ENCODE results near the gene SPEG.

SPEG gene

DNA sequence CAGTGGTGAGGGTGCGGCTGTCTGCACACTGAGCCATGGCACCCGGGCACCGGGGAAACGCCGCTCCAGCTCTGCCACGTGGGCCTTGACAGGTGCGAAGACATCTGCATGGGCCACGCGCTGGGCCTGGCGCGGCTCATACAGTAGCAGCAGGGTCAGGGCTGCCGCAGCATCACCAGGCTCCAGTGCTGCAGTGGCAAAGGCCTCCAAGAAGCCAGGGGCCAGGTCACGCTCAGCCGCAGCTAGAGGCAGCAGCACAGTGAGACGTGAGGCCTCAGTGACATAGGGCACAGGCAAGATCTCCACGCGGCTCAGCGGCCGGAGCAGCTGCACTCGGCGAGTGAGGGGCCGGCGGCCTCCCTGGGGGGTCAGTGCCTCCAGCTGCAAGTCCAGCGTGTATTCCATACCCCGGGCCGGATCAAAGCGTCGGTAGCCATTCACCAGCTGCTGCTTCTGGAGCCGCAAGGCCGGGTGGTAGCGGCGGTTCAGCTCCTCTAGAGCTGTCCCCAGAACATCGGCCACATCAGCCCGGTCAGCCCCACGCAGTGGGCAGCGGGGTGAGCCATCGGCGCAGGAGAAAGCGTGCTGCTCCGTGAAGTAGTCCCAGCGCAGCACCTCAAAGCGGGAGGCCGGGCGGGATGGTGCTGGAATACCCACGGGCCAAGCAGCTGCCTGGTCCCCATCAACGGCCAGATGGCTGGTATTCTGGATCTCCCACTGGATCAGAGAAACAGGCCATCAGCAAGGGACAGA lies 105.5 kb downstream of the SPEG start:
- Histone ChIP-seq H3K4me1 (ENCODE audit: control insufficient read depth, insufficient read depth, low read length, poor library complexity, severe bottlenecking) (peaks cover 25% of the 10 kb centered on the region), H3K4me3 (ENCODE audit: insufficient read depth, low read depth, low read length, poor library complexity, severe bottlenecking) (no peak overlapping the region), H3K27ac (ENCODE audit: insufficient read depth, low read length, poor library complexity, severe bottlenecking) (no peak overlapping the region), H3K9me3 (ENCODE audit: control insufficient read depth, low read length) (no peaks in the 10 kb centered on the region), H3K36me3 (ENCODE audit: control insufficient read depth, insufficient read depth, low read length) (no peaks in the 10 kb centered on the region), H3K27me3 (replicated peaks; ENCODE audit: control insufficient read depth, insufficient read depth, low read length, poor library complexity, severe bottlenecking) (no peaks in the 10 kb centered on the region)
- DNase-seq: no peak

DNA sequence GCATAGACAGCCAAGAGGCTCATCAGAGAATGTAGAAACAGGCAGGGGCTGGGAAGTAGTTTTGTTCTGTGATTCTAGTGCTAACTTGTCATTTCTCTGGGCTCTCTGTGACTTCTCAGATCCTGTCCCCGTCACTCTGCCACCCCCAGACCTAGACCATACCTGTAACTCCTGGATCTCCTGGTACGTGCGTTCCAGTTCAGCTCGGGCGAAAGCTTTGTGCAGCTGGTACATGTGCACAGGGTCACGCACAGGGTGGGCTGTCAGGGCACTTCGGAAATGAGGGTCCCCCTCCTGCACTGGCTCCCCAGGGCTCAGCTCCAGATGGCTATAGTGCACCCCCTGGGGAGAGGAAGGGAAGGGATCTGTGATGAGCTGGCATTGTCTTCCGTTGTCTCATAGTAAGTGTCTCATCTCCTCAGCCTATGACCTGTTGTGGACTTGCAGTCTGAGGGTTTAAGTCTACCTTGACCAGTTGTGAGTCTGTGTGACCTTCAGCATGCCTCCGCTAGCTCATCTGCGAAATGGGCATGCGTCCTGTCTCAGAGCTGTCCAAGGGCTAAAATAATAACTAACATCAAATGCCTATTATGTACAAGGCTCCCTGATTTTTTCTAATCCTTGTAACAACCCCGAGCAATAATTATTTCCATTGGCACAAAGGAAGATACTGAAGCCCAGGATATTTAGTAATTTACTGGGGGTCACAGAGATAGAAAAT lies 106.3 kb downstream of the SPEG start:
- Histone ChIP-seq H3K4me3 (ENCODE audit: insufficient read depth, low read depth, low read length, poor library complexity, severe bottlenecking) (no peak overlapping the region), H3K27ac (ENCODE audit: insufficient read depth, low read length, poor library complexity, severe bottlenecking) (no peak overlapping the region), H3K27me3 (replicated peaks; ENCODE audit: control insufficient read depth, insufficient read depth, low read length, poor library complexity, severe bottlenecking) (no peaks in the 10 kb centered on the region)

DNA sequence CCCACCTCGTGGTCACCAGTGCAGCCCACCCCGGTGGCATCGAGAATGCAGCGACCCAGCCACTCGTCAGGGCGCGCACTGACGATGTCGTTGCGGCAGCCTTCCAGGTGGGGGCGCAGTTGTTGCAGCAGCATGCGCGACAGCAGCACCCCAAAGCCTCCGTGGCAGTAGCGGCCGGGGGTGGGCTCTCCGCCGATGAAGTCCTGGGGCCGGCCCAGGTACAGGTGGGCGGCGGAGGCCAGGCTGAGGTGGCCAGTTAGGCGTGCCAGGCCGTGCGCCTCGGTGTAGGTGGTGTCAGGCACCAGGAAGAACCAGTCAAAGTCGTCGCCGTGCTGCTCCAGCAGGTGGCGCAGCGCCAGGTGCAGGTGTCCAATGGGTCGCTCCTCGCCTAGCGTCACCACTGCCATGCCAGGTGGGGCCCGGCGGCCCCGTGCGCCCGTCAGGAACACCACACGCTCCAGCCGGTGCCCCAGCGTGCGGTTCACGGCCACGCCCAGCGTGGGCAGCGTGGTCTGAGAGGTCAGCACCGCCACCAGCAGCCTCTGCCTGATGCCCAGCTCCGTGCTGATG lies 107.1 kb downstream of the SPEG start:
- Histone ChIP-seq H3K27ac (ENCODE audit: insufficient read depth, low read length, poor library complexity, severe bottlenecking) (no peak overlapping the region), H3K4me3 (ENCODE audit: insufficient read depth, low read depth, low read length, poor library complexity, severe bottlenecking) (peak overlapping the region; percentile 50), H3K4me1 (ENCODE audit: control insufficient read depth, insufficient read depth, low read length, poor library complexity, severe bottlenecking) (peaks cover 25% of the 10 kb centered on the region), H3K9me3 (ENCODE audit: control insufficient read depth, low read length) (no peaks in the 10 kb centered on the region), H3K27me3 (replicated peaks; ENCODE audit: control insufficient read depth, insufficient read depth, low read length, poor library complexity, severe bottlenecking) (no peaks in the 10 kb centered on the region), H3K36me3 (ENCODE audit: control insufficient read depth, insufficient read depth, low read length) (no peaks in the 10 kb centered on the region)
- peak; percentile 62 to 79 (median 77) for DNase-seq

More for the DNA sequence above, 106.3 kb downstream of the SPEG start:
- Histone ChIP-seq H3K36me3 (ENCODE audit: control insufficient read depth, insufficient read depth, low read length) (no peaks in the 10 kb centered on the region), H3K4me1 (ENCODE audit: control insufficient read depth, insufficient read depth, low read length, poor library complexity, severe bottlenecking) (peaks cover 25% of the 10 kb centered on the region), H3K9me3 (ENCODE audit: control insufficient read depth, low read length) (no peaks in the 10 kb centered on the region)
- DNase-seq: no peak

DNA sequence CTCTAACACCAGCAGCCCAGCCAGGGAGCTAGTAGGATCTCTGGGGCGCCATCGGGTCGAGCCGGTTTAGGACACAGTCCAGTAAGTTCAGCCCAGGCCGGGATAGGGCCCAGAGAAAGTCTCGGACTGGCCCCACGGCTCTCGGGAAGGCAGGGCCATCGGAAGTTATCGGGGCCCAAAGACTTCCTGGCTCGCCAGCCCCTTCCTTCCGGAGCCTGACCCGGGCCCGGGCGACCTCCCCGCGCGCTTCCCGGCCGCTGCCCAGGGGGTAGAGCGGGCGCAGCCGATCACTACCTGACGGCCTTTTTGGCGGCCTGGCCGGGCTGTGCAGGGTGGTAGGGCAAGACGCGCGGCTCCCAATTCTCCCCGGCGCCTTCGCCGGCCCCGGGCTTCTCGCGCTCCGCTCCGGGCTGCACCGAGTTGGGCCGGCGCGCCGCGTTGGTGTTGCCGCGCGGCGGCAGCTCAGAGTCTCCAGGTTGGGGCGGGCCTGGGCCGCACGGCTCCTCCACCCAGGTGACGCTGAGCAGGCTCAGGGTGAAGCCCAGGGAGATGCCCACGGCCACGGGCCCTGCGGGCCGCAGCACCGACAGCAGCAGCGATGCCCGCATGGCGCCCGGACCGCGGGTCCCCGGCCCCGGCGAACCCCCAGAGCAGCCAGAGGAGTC lies 108.4 kb downstream of the SPEG start:
- DNase-seq: no peak
- Histone ChIP-seq H3K27me3 (replicated peaks; ENCODE audit: control insufficient read depth, insufficient read depth, low read length, poor library complexity, severe bottlenecking) (no peaks in the 10 kb centered on the region), H3K36me3 (ENCODE audit: control insufficient read depth, insufficient read depth, low read length) (no peaks in the 10 kb centered on the region)

DNA sequence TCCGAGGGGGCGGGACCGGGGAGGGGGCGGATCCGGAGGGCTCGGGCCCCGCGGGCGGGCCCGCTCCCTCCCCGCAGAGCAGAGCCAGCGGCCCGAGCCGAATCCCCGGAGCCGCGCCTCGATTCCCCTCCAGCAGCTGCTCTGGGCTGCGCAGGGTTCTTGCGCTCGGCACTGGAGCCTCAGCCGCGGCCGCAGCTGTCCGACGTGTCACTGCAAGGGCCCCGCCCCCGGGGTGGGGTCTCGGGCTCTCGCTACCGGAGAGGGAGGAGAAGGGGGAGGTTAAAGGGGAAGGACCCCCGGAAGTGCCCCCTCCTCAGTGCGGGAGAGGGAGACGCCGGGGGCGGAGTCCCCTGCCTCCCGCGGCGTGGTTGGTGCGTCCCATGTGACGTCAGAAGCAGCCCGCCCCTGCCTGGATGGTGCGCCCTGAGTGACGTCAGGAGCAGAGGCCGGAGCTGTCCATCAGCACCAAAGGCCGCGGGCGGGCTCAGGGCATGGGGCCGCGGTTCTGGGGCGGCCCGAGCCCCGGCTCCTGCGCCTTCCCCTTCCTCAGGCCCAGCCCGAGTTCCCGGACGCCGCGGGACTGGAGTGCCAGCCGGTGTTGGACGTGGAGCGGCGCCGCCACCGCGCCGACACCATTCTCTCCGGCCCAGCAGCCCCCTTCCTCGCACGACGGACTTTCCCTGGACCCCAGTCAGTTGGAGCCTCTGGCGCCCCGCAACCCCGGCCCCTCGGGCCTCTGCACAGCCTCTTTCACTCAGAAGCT lies 109.1 kb downstream of the SPEG start, which contains the start of the genes CHPF and TMEM198:
Gene CHPF (minus strand): TSS at position 214 of the 763 bp plus-strand sequence. CDS start 271 bp downstream, outside the sequence.
Gene TMEM198 (plus strand): TSS at position 433 of the 763 bp plus-strand sequence. CDS start 700 bp downstream, outside the sequence.
- H3K9me3 ChIP-seq (ENCODE audit: control insufficient read depth, low read length): no peaks in the 10 kb centered on the region
- H3K36me3 ChIP-seq (ENCODE audit: control insufficient read depth, insufficient read depth, low read length): no peaks in the 10 kb centered on the region
- peaks cover 25% of the 10 kb centered on the region for H3K4me1 ChIP-seq (ENCODE audit: control insufficient read depth, insufficient read depth, low read length, poor library complexity, severe bottlenecking)
- H3K4me3 ChIP-seq (ENCODE audit: insufficient read depth, low read depth, low read length, poor library complexity, severe bottlenecking): peak within 1 kb of the TSS; percentile 84
- no peaks in the 10 kb centered on the region for H3K27me3 ChIP-seq (replicated peaks; ENCODE audit: control insufficient read depth, insufficient read depth, low read length, poor library complexity, severe bottlenecking)
- H3K27ac ChIP-seq (ENCODE audit: insufficient read depth, low read length, poor library complexity, severe bottlenecking): peak within 1 kb of the TSS; percentile 58
- DNase-seq: peak; percentile 89 to 90 (median 90)

More for the DNA sequence above, 108.4 kb downstream of the SPEG start:
- H3K27ac ChIP-seq (ENCODE audit: insufficient read depth, low read length, poor library complexity, severe bottlenecking): peak overlapping the region; percentile 58
- H3K4me3 ChIP-seq (ENCODE audit: insufficient read depth, low read depth, low read length, poor library complexity, severe bottlenecking): peak overlapping the region; percentile 84
- H3K4me1 ChIP-seq (ENCODE audit: control insufficient read depth, insufficient read depth, low read length, poor library complexity, severe bottlenecking): peaks cover 25% of the 10 kb centered on the region
- no peaks in the 10 kb centered on the region for H3K9me3 ChIP-seq (ENCODE audit: control insufficient read depth, low read length)

DNA sequence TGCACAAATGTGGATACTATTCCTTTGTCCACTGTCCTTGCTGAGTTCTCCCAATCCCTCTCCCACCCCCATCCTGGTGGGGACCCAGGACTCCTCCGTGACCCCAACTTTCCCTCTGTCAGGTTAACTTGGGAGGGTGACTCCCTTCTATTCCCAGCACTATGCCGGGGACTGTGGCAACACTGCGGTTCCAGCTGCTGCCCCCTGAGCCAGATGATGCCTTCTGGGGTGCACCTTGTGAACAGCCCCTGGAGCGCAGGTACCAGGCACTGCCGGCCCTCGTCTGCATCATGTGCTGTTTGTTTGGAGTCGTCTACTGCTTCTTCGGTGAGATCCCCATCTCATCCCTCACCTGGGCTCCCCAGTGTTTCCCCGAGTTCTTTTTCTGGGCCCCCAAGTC lies 109.9 kb downstream of the SPEG start:
- Histone ChIP-seq H3K4me3 (ENCODE audit: insufficient read depth, low read depth, low read length, poor library complexity, severe bottlenecking) (no peak overlapping the region), H3K36me3 (ENCODE audit: control insufficient read depth, insufficient read depth, low read length) (no peaks in the 10 kb centered on the region), H3K9me3 (ENCODE audit: control insufficient read depth, low read length) (no peaks in the 10 kb centered on the region), H3K27ac (ENCODE audit: insufficient read depth, low read length, poor library complexity, severe bottlenecking) (no peak overlapping the region), H3K27me3 (replicated peaks; ENCODE audit: control insufficient read depth, insufficient read depth, low read length, poor library complexity, severe bottlenecking) (no peaks in the 10 kb centered on the region), H3K4me1 (ENCODE audit: control insufficient read depth, insufficient read depth, low read length, poor library complexity, severe bottlenecking) (peaks cover 25% of the 10 kb centered on the region)
- DNase-seq: no peak

DNA sequence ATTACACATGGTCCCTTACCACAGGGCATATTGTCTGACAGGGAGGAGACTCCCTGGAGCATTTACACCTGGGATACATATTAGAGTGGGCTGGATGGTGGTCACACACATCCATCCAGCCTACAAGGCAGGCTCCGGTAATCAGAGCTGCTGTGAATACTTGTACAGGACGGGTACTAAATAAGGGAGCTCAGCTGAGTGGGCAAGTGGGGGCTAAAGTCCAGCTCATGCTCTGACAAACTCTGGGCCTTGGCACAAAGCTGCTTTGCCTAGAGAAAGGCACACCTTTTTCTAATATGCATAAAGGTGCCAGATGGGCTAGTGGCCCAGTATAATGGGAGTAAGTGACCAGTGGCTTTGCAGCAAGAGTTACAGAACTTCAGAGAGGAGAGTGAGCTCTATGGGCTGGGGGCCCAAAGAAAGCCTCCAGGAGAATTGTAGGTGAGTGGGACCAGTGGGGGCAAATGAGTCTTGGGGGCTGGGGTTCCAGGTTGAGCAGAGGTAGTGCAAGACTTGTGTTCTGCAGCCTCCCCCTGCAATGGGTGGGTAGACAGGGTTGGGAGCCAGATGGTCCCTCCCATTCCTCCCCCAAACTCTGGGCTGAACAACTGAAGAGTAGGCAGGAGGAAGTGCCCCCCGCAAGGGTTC lies 110.8 kb downstream of the SPEG start:
- Histone ChIP-seq H3K27me3 (replicated peaks; ENCODE audit: control insufficient read depth, insufficient read depth, low read length, poor library complexity, severe bottlenecking) (no peaks in the 10 kb centered on the region), H3K9me3 (ENCODE audit: control insufficient read depth, low read length) (no peaks in the 10 kb centered on the region), H3K36me3 (ENCODE audit: control insufficient read depth, insufficient read depth, low read length) (no peaks in the 10 kb centered on the region), H3K27ac (ENCODE audit: insufficient read depth, low read length, poor library complexity, severe bottlenecking) (no peak overlapping the region), H3K4me1 (ENCODE audit: control insufficient read depth, insufficient read depth, low read length, poor library complexity, severe bottlenecking) (peaks cover 25% of the 10 kb centered on the region), H3K4me3 (ENCODE audit: insufficient read depth, low read depth, low read length, poor library complexity, severe bottlenecking) (no peak overlapping the region)
- no peak for DNase-seq

DNA sequence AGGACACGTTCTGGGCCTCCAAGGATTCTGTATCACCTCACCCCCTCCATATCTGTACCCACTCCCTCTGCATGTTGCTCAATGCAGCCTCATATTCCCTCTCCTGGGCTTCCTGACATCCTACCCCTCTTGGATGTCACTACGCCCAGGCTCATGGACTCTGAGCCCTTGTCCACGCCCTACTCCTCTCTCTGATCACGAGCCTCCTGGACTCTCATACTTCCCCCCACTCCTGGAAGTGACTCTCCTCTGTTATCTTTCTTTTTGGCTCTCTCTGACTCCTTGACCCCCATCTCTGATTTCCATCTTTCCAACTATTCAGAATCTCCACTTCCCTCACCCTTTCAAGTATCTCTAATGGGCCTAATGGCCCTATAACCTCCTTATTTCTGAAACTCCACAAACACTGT lies 111.3 kb downstream of the SPEG start:
- DNase-seq: no peak
- H3K36me3 ChIP-seq (ENCODE audit: control insufficient read depth, insufficient read depth, low read length): no peaks in the 10 kb centered on the region
- H3K4me1 ChIP-seq (ENCODE audit: control insufficient read depth, insufficient read depth, low read length, poor library complexity, severe bottlenecking): peaks cover 25% of the 10 kb centered on the region
- H3K4me3 ChIP-seq (ENCODE audit: insufficient read depth, low read depth, low read length, poor library complexity, severe bottlenecking): no peak overlapping the region
- H3K27me3 ChIP-seq (replicated peaks; ENCODE audit: control insufficient read depth, insufficient read depth, low read length, poor library complexity, severe bottlenecking): no peaks in the 10 kb centered on the region
- H3K27ac ChIP-seq (ENCODE audit: insufficient read depth, low read length, poor library complexity, severe bottlenecking): no peak overlapping the region
- no peaks in the 10 kb centered on the region for H3K9me3 ChIP-seq (ENCODE audit: control insufficient read depth, low read length)

DNA sequence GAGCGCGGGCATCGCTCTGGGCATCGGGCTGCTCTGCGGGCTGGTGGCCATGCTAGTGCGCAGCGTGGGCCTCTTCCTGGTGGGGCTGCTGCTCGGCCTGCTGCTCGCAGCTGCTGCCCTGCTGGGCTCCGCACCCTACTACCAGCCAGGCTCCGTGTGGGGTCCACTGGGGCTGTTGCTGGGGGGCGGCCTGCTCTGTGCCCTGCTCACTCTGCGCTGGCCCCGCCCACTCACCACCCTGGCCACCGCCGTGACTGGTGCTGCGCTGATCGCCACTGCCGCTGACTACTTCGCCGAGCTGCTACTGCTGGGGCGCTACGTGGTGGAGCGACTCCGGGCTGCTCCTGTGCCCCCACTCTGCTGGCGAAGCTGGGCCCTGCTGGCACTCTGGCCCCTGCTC lies 113.0 kb downstream of the SPEG start:
- no peak for DNase-seq
- Histone ChIP-seq H3K27ac (ENCODE audit: insufficient read depth, low read length, poor library complexity, severe bottlenecking) (no peak overlapping the region), H3K4me3 (ENCODE audit: insufficient read depth, low read depth, low read length, poor library complexity, severe bottlenecking) (no peak overlapping the region), H3K36me3 (ENCODE audit: control insufficient read depth, insufficient read depth, low read length) (no peaks in the 10 kb centered on the region), H3K27me3 (replicated peaks; ENCODE audit: control insufficient read depth, insufficient read depth, low read length, poor library complexity, severe bottlenecking) (peaks cover 8% of the 10 kb centered on the region), H3K4me1 (ENCODE audit: control insufficient read depth, insufficient read depth, low read length, poor library complexity, severe bottlenecking) (peaks cover 20% of the 10 kb centered on the region), H3K9me3 (ENCODE audit: control insufficient read depth, low read length) (no peaks in the 10 kb centered on the region)
